ENCODE data around the gene ZNF215. TPM values are rescaled to one million over a fixed set of nuclear protein-coding genes. Genes with fewer than 3 reads are reported as not detected.

The ZNF215 gene
- total RNA-seq, 2 donors from 2014 or later = 0.63 to 1.5 TPM

DNA sequence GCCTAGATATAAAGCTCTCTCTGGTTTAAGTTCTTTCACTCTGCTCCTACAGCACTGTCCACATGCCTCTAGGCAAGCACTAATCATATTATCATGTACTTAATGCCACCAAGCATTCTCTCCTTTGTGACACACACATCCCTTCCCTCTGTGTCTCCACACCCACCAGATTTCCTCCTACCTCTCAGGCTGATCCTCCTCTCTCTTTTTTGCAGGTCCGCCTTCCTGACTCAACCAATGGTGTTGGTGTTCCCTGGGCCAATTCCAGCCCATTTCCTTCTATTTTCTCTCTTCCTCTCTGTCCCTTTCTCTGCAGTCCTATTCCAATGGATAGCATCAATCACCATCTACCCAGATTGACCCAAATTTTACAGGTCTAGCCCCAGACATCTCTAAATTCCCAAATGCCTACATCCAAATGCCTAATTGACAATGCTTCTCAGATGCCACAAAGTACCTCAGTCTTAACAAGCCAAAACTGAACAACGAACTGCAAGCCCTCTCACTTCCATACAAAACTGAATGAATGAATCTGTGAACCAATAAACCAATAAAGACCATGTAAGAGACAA is 504 bp upstream of the ZNF215 start:
- TF ChIP-seq, protein P1, sequence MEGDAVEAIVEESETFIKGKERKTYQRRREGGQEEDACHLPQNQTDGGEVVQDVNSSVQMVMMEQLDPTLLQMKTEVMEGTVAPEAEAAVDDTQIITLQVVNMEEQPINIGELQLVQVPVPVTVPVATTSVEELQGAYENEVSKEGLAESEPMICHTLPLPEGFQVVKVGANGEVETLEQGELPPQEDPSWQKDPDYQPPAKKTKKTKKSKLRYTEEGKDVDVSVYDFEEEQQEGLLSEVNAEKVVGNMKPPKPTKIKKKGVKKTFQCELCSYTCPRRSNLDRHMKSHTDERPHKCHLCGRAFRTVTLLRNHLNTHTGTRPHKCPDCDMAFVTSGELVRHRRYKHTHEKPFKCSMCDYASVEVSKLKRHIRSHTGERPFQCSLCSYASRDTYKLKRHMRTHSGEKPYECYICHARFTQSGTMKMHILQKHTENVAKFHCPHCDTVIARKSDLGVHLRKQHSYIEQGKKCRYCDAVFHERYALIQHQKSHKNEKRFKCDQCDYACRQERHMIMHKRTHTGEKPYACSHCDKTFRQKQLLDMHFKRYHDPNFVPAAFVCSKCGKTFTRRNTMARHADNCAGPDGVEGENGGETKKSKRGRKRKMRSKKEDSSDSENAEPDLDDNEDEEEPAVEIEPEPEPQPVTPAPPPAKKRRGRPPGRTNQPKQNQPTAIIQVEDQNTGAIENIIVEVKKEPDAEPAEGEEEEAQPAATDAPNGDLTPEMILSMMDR (IDR thresholded peaks at IDR 0.05) = no peak
- peak overlapping the region in 1 of 2 donors; percentile 56 for H3K27ac ChIP-seq

GRCh38 chr11:6927030-6927617 is 898 bp downstream of the ZNF215 start:
- Histone ChIP-seq H3K4me3 (peak overlapping the region; percentile 43 to 64), H3K36me3 (no peaks in the 10 kb centered on the region), H3K27ac (peak overlapping the region in 1 of 2 donors; percentile 60), H3K4me1 (peaks cover 0 to 12% of the 10 kb centered on the region in 2 donors), H3K9me3 (no peaks in the 10 kb centered on the region), H3K27me3 (no peaks in the 10 kb centered on the region)
- no peak for DNase-seq (ENCODE audit: low spot score)
- TF ChIP-seq, protein P1 (IDR thresholded peaks at IDR 0.05) = no peak

More for the DNA sequence above, 504 bp upstream of the ZNF215 start:
- no peak for DNase-seq (ENCODE audit: low spot score)
- no peaks in the 10 kb centered on the region for H3K36me3 ChIP-seq
- H3K4me3 ChIP-seq = peak overlapping the region; percentile 43 to 64
- peaks cover 0 to 12% of the 10 kb centered on the region in 2 donors for H3K4me1 ChIP-seq
- H3K27me3 ChIP-seq = no peaks in the 10 kb centered on the region
- H3K9me3 ChIP-seq = no peaks in the 10 kb centered on the region

DNA sequence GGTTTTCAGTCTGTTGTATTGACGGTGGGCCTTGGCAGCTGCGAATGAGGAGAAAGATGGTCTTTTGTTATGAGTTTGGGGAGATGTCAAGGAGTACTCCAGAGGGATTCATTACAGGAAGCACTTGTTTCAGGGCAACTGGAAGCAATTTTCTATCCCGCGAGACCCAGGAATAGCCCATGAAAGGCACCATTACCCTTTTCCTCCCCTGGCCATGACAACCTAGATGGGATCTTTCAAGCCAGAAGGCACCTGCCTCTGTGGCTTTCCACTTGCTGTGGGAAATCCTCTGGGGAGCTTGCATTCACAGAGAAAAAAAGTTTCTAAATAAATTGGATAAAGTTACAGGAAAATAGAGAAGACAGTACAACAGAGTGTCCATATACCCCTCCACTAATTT is 2.7 kb downstream of the ZNF215 start:
- DNase-seq (ENCODE audit: low spot score) = no peak
- no peak overlapping the region for H3K27ac ChIP-seq
- H3K9me3 ChIP-seq = no peaks in the 10 kb centered on the region
- peaks cover 0 to 12% of the 10 kb centered on the region in 2 donors for H3K4me1 ChIP-seq
- TF ChIP-seq, protein P1 (IDR thresholded peaks at IDR 0.05) = no peak
- H3K36me3 ChIP-seq = no peaks in the 10 kb centered on the region
- no peaks in the 10 kb centered on the region for H3K27me3 ChIP-seq
- no peak overlapping the region for H3K4me3 ChIP-seq

- no peaks in the 10 kb centered on the region for H3K27me3 ChIP-seq
- no peak overlapping the region for H3K4me3 ChIP-seq
- peaks cover 0 to 12% of the 10 kb centered on the region in 2 donors for H3K4me1 ChIP-seq
- DNase-seq (ENCODE audit: low spot score) = no peak
- no peak overlapping the region for H3K27ac ChIP-seq
- H3K36me3 ChIP-seq = no peaks in the 10 kb centered on the region
- TF ChIP-seq, protein P1 (IDR thresholded peaks at IDR 0.05) = no peak
- H3K9me3 ChIP-seq = no peaks in the 10 kb centered on the region
Measured at GRCh38 chr11:6931146-6931713, 5.0 kb downstream of the ZNF215 start.

GRCh38 chr11:6932145-6932544 is 5.9 kb downstream of the ZNF215 start:
- Histone ChIP-seq H3K27me3 (no peaks in the 10 kb centered on the region), H3K4me3 (no peak overlapping the region), H3K4me1 (peaks cover 0 to 5% of the 10 kb centered on the region in 2 donors), H3K36me3 (no peaks in the 10 kb centered on the region), H3K27ac (no peak overlapping the region), H3K9me3 (no peaks in the 10 kb centered on the region)
- no peak for DNase-seq (ENCODE audit: low spot score)
- TF ChIP-seq, protein P1 (IDR thresholded peaks at IDR 0.05) = no peak
